Measurements from ENCODE around the gene PRKCZ.

Gene PRKCZ

DNA sequence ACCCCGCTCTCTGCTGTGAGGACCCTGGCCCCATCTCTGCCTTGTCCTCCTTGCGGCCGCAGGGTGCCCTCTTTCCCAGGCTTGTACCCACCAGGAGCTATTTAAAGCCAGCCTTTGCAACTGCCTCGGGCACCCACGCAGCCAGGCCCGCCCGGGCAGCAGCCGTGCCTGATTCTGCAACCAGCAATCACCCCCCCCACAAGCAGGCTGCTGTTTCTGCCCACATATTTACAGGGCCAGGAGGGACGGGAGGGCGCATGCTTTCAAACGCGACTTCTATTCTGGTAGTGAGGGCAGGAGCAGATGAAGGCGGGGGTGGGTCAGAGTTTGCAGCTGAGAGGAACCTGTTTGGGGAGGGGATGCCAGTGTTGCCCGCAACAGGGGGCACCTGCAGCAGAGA lies 17.5 kb upstream of the PRKCZ start:
- DNase-seq (ENCODE audit: low read depth): no peak
- TF ChIP-seq, protein P1, sequence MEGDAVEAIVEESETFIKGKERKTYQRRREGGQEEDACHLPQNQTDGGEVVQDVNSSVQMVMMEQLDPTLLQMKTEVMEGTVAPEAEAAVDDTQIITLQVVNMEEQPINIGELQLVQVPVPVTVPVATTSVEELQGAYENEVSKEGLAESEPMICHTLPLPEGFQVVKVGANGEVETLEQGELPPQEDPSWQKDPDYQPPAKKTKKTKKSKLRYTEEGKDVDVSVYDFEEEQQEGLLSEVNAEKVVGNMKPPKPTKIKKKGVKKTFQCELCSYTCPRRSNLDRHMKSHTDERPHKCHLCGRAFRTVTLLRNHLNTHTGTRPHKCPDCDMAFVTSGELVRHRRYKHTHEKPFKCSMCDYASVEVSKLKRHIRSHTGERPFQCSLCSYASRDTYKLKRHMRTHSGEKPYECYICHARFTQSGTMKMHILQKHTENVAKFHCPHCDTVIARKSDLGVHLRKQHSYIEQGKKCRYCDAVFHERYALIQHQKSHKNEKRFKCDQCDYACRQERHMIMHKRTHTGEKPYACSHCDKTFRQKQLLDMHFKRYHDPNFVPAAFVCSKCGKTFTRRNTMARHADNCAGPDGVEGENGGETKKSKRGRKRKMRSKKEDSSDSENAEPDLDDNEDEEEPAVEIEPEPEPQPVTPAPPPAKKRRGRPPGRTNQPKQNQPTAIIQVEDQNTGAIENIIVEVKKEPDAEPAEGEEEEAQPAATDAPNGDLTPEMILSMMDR (conservative IDR thresholded peaks at IDR 0.05; ENCODE audit: low read depth, low read length): no peak
- H3K4me3 ChIP-seq (ENCODE audit: low read depth, low read length): no peak overlapping the region

DNA sequence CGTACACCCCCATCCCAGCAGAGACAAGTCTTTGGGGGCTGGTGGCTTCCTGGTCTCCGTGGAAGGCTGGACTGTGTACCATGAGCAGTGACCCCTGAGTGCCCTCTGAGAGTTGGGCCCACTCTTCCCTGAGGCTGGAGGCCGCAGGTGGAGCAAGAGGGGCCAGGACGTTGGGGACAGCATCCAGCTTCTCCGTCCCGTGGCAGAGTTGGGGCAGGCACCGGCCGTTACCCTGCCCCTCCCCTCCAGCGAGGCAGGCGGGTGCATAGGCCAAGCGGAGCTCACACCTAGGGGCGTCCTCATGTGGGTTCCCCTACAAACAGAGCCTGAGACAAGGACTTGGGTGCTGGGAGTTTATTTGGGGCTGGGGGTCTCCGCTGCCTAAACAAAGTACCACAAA lies 17.0 kb upstream of the PRKCZ start:
- TF ChIP-seq, protein P1 (conservative IDR thresholded peaks at IDR 0.05; ENCODE audit: low read depth, low read length): no peak

DNA sequence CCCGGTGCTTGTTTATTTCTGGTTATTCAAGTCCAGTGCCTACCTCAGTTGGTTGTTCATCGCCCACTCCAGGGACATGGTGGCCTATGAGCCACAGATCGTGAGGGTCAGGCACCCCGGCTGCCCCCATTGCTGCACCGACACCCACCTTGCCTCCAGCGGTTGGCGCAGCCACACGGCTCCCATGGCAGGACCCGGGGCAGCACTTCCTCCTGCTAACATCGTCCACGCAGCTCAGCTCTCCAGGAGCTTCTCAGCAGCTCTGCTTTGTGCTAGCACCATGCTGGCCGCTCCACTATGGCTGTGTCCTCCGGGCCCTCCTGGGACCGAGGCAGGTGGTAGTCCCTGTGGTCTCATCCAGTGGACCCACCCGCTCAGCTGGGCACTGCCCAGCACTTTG lies 13.9 kb upstream of the PRKCZ start:
- H3K4me3 ChIP-seq (ENCODE audit: low read depth, low read length): no peak overlapping the region
- no peak for DNase-seq (ENCODE audit: low read depth)
- TF ChIP-seq, protein P1 (conservative IDR thresholded peaks at IDR 0.05; ENCODE audit: low read depth, low read length): no peak

More for the DNA sequence above, 17.0 kb upstream of the PRKCZ start:
- no peak overlapping the region for H3K4me3 ChIP-seq (ENCODE audit: low read depth, low read length)
- DNase-seq (ENCODE audit: low read depth): no peak

DNA sequence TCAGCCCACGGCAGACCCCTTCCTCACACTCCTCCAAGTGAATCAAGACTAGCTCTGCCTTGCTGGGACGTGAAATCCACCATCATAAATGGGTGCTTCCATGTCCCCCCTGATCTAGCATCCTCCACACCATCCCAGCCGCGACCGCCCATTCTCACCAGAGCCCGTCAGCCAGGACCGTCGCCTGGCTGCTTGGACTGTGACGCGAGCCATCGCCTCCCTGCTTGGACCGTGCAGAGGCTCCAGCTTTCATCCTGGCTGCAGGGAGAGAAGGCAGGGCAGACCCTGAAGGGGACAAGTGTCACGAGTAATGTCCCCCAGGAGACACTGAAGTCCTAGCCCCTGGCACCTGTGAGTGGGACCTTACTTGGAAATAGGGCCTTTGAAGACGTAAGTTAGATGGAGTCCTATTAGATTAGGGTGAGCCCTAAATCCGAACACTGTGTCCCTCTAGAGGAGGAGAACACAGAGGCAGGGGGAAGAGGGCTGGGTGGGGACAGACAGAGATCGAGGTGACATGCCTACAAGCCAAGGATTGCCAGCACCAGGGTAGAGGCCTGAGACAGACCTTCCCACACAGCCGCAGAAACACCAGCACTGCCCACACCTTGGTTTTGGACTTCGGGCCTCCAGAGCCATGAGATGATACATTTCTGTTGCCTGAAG lies 12.8 kb upstream of the PRKCZ start:
- no peak overlapping the region for H3K4me3 ChIP-seq (ENCODE audit: low read depth, low read length)
- TF ChIP-seq, protein P1 (conservative IDR thresholded peaks at IDR 0.05; ENCODE audit: low read depth, low read length): no peak
- no peak for DNase-seq (ENCODE audit: low read depth)

DNA sequence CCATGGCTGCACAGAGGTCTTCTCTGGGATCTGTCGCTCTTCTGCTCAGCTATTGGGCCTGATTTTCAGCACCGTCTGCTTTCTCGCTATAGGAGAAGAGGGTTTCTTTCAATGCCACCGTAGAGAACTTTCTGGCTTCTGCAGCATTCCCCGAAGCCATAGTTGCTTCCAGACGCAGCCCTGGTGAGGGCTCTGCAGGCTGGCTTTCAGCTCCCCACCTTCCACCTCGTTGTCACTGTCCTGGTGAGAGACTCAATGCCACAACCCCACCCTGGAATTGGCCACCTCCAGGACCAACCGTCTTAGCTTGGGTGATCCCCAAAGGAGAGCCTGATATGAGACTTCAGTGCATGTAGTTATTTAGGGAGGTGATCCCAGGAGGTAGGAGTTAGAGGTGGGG lies 12.0 kb upstream of the PRKCZ start:
- DNase-seq (ENCODE audit: low read depth): no peak
- H3K4me3 ChIP-seq (ENCODE audit: low read depth, low read length): no peak overlapping the region
- TF ChIP-seq, protein P1 (conservative IDR thresholded peaks at IDR 0.05; ENCODE audit: low read depth, low read length): no peak

DNA sequence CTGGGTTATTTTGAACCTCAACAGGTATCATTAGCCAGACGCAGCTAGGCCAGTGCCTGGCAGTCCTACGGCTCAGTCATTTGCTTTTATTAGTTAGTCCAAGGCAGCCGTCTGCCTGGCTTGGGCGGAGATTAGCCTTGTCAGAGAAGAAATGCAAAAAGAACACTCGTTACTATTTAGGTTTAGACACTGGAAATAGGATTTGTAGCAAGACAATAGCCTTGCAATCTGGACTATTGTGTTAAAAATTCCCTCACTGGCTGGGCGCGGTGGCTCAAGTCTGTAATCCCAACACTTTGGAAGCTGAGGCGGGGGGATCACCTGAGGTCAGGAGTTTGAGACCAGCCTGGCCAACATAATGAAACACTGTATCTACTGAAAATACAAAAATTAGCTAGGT lies 11.0 kb upstream of the PRKCZ start:
- no peak for DNase-seq (ENCODE audit: low read depth)
- TF ChIP-seq, protein P1 (conservative IDR thresholded peaks at IDR 0.05; ENCODE audit: low read depth, low read length): no peak
- H3K4me3 ChIP-seq (ENCODE audit: low read depth, low read length): no peak overlapping the region

DNA sequence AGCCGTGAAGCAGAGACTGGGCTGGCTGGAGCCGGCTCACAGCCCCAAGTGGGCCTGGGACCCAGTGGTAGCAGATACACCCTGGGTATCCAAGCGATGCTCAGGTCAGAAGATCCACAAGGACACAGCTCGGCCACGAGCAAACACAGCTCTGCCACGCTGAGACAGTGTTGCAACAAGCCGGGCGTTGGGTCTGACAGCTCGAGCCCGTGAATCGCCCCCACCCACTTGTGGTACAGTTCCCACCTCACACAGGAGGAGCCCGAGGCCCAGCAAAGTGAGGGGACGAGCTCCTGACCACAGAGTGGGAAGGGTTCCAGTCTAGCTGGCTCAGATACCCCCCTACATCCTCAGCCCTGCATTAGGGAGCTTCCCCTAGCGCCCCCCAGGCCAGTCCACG lies 8.9 kb upstream of the PRKCZ start:
- H3K4me3 ChIP-seq (ENCODE audit: low read depth, low read length): no peak overlapping the region
- TF ChIP-seq, protein P1 (conservative IDR thresholded peaks at IDR 0.05; ENCODE audit: low read depth, low read length): no peak
- no peak for DNase-seq (ENCODE audit: low read depth)

Data from choroid plexus epithelial cell (primary cell).